DMS153 treated with DMSO at 0.1 percent for 48 hours (cell line): ENCODE measurements around the gene TSNAXIP1.
"Not testable (repeated sequence)": the region's sequence is repeated elsewhere in the genome, so short reads cannot be mapped to it uniquely, and the experiment has no call there.

ENCODE experiments used
- DNase-seq: peaks from one replicate; lab custom pipeline; 2025; ENCODE audit not compliant: unreplicated experiment; lab: John Stamatoyannopoulos, UW

TSNAXIP1 gene

GRCh38 chr16:67833415-67834241, 26.9 kb downstream of the TSNAXIP1 start:
- DNase-seq, result peak; percentile 80

GRCh38 chr16:67834242-67834614, 27.5 kb downstream of the TSNAXIP1 start:
- DNase-seq, result no peak

GRCh38 chr16:67837190-67837589, 30.5 kb downstream of the TSNAXIP1 start:
- DNase-seq, result not testable (repeated sequence)

- DNase-seq, result no peak
These were observed 31.1 kb downstream of the TSNAXIP1 start for GRCh38 chr16:67837811-67838210.

- DNase-seq, result no peak
These were observed 34.6 kb downstream of the TSNAXIP1 start for GRCh38 chr16:67841198-67841815.

- DNase-seq, result peak; percentile 91
These were observed 35.3 kb downstream of the TSNAXIP1 start, which contains the start of gene THAP11 for GRCh38 chr16:67841816-67842508. Gene THAP11 (plus strand): TSS chr16:67842320. CDS start chr16:67842555, 235 bp downstream.

- DNase-seq, result no peak
These were observed 36.0 kb downstream of the TSNAXIP1 start for GRCh38 chr16:67842509-67843342.

- DNase-seq, result no peak
These were observed 36.7 kb downstream of the TSNAXIP1 start for GRCh38 chr16:67843343-67843765.

GRCh38 chr16:67844497-67844896, 37.8 kb downstream of the TSNAXIP1 start:
- no peak for DNase-seq

- no peak for DNase-seq
These were observed 38.8 kb downstream of the TSNAXIP1 start for GRCh38 chr16:67845291-67846062.

GRCh38 chr16:67846063-67846319, 39.3 kb downstream of the TSNAXIP1 start:
- DNase-seq, result no peak

- DNase-seq, result peak; percentile 93
These were observed 39.8 kb downstream of the TSNAXIP1 start, which contains the start of gene NUTF2 for GRCh38 chr16:67846320-67847063. Gene NUTF2 (plus strand): TSS chr16:67846933. CDS start chr16:67865131, 18,198 bp downstream.

GRCh38 chr16:67847064-67847861, 40.6 kb downstream of the TSNAXIP1 start, which contains the start of gene CENPT:
Gene CENPT (minus strand): TSS chr16:67847693. CDS start chr16:67833859, 13,834 bp downstream.
- no peak for DNase-seq

GRCh38 chr16:67848118-67848517, 41.4 kb downstream of the TSNAXIP1 start:
- no peak for DNase-seq

GRCh38 chr16:67853670-67854069, 47.0 kb downstream of the TSNAXIP1 start:
- DNase-seq, result no peak

GRCh38 chr16:67855789-67856188, 49.1 kb downstream of the TSNAXIP1 start:
- DNase-seq, result no peak

GRCh38 chr16:67856927-67857546, 50.3 kb downstream of the TSNAXIP1 start:
- DNase-seq, result no peak

GRCh38 chr16:67857547-67858233, 51.0 kb downstream of the TSNAXIP1 start:
- peak; percentile 65 for DNase-seq
